Kidney epithelial cell (primary cell): Measurements from ENCODE around the gene HOXD10. TPM values are rescaled to one million over a fixed set of nuclear protein-coding genes. Genes with fewer than 3 reads are reported as not detected.

ENCODE experiments used
- DNase-seq: peaks from one replicate; pipeline ENCODE4 v3.0.0-alpha.2; 2010; ENCODE audit warnings: low read depth
- H3K27me3 ChIP-seq: 2 replicates; pipeline ENCODE4 v1.6.0; 2011; ENCODE audit warnings: low read length; ENCODE audit not compliant: control insufficient read depth, insufficient read depth
- H3K36me3 ChIP-seq: 2 replicates; pipeline ENCODE4 v1.5.1; 2011; ENCODE audit warnings: low read length; ENCODE audit not compliant: control insufficient read depth, insufficient read depth
- H3K4me3 ChIP-seq: 2 replicates; pipeline ENCODE4 v1.5.1; 2011; ENCODE audit warnings: low read depth, mild to moderate bottlenecking, control low read depth, low read length
- total RNA-seq: library from RNA; depleted of rRNA; stranded (reverse); fragments of >200 nt; gene quantifications from 2 replicates; pipeline ENCODE4 v1.2.3, GENCODE V29; 2015
- TF ChIP-seq, protein P1 (sequence below): IDR thresholded peaks from 2 replicates; pipeline ENCODE4 v1.5.1; 2011; ENCODE audit warnings: mild to moderate bottlenecking, moderate library complexity, low read length, control low read depth, inconsistent platforms; ENCODE audit not compliant: insufficient read depth, poor library complexity, severe bottlenecking

Gene HOXD10
- total RNA-seq, 1 donor from 2014 or later: 5.6 TPM

GRCh38 chr2:176139661-176140512 lies 23.3 kb downstream of the HOXD10 start:
- TF ChIP-seq, protein P1, sequence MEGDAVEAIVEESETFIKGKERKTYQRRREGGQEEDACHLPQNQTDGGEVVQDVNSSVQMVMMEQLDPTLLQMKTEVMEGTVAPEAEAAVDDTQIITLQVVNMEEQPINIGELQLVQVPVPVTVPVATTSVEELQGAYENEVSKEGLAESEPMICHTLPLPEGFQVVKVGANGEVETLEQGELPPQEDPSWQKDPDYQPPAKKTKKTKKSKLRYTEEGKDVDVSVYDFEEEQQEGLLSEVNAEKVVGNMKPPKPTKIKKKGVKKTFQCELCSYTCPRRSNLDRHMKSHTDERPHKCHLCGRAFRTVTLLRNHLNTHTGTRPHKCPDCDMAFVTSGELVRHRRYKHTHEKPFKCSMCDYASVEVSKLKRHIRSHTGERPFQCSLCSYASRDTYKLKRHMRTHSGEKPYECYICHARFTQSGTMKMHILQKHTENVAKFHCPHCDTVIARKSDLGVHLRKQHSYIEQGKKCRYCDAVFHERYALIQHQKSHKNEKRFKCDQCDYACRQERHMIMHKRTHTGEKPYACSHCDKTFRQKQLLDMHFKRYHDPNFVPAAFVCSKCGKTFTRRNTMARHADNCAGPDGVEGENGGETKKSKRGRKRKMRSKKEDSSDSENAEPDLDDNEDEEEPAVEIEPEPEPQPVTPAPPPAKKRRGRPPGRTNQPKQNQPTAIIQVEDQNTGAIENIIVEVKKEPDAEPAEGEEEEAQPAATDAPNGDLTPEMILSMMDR: no peak
- H3K27me3 ChIP-seq: no peaks in the 10 kb centered on the region
- H3K4me3 ChIP-seq: peak overlapping the region; percentile 92
- no peak for DNase-seq
- no peaks in the 10 kb centered on the region for H3K36me3 ChIP-seq

DNA sequence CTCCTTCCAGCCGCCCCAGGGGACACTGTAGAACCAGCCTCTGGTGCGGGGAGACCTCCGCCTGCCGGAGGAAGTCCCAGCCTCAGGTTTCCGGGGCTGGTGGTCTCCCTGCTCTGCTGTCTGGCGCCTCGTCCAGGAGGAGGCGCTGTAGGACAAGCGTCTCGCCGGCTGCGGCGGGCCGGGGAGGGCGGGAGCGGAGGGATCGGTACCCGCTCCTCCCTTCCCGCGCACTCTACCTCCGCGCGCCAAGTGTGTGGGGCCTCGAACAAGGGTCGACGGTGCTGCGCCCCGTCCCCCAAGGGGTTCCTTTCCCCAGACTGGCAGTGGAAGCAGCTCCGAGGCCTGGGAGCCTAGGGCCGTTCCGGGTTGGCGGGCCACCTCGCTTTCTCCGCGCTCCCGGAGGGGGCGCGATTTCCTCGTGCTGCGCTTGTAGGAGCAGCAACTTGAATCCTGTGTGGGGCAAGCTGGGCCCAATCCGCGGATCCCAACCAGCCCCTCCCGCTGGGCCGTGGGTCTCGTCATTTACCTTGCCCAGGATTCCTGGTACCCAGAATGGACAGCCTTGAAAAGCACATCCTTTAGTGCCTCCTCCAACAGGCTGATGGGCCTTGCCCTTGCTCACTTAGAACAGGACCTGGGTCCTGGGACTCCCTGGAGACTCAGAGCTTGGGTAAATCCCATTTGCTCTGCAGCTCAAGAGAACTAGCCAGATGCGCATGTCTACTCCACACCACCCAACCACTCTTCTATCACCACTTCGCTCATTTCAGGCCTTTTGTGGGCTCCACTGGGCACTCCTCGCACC lies 24.1 kb downstream of the HOXD10 start:
- Histone ChIP-seq H3K27me3 (no peaks in the 10 kb centered on the region), H3K36me3 (no peaks in the 10 kb centered on the region), H3K4me3 (peak overlapping the region; percentile 92)
- DNase-seq: no peak
- TF ChIP-seq, protein P1: peak; percentile 89

DNA sequence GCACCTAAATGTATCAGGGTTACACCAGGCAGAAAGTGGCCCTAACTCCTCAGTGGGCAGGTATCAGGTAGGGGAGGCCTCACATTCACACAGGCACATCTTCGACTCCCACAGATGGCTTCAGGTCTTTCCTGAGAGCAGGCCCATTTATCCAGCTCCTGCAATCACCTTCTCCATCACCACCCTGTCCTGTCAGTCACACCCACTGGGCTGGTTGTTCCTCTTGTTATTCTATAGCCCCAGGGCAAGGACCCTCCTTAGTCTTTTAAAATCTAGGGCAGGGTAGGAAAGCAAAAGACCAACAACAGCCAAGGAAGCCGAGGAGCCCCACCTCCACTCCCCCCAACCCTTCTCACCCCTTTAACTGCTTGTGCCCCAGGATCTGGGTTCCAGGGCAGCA lies 25.7 kb downstream of the HOXD10 start:
- no peaks in the 10 kb centered on the region for H3K27me3 ChIP-seq

DNA sequence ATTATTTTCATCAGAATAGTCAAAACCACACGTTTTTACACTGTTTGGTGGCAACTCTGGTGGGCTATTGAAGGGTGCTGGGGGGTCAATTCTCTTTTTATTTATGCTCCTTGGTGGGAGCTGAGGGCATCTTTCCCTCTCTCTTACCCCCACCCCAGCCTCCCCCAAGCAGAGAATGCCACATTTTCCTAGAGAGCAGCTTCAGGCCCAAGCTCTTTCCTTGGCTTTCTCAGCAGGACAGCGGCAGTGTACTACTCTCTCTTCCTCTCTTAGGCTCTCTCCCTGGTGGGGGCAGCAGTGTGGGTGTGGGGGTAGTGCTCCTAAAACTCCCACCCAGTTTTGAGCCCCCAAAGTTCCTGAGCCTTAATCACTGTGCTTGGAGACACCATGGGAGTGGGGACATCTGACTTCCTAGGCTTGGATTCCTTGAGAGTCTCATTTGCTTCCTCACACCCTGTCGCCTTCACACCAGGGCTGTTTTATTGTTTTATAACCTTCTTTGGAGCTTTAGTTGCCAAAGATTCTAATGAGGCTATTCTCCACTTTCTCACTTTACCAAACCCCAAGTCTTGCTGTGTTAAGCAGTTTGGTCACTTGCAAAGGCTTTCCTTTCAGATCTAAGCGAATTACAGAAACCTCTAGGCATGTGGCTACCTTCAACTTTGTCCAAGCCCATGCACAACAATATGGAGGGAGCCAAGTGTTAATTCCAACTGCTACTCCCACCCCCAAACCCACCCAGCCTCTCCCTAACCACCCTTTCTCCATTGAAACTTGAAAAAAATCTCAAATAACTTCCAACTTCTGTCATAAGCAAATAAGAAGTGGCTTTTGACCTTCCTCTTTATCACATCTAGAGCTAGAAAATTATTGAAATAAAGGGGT lies 28.7 kb downstream of the HOXD10 start:
- TF ChIP-seq, protein P1: no peak
- H3K36me3 ChIP-seq: peaks cover 1% of the 10 kb centered on the region
- DNase-seq: no peak
- H3K27me3 ChIP-seq: no peaks in the 10 kb centered on the region
- H3K4me3 ChIP-seq: no peak overlapping the region

More for the DNA sequence above, 25.7 kb downstream of the HOXD10 start:
- Histone ChIP-seq H3K4me3 (no peak overlapping the region), H3K36me3 (no peaks in the 10 kb centered on the region)
- DNase-seq: no peak
- TF ChIP-seq, protein P1: no peak

DNA sequence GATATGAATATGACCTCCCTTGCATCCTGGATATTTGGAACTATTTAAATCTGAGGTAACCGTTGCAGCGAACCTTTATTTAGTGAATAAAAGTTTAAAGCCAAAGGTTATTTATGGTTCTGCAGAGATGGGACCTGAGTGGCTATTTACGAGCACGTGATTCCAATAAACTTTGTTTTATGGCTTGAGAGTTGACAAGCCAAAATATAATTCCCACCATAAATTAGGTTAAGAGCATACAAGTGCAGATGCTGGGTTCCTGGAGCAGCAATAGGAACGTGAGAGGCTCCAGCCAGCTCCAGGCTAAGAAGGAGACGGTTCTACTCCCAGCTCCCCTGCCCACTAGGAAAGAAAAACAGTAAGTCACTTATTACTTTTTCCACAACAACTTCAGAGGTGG lies 29.5 kb downstream of the HOXD10 start:
- H3K4me3 ChIP-seq: peak overlapping the region; percentile 9
- DNase-seq: no peak
- H3K27me3 ChIP-seq: no peaks in the 10 kb centered on the region
- TF ChIP-seq, protein P1: no peak
- peaks cover 1% of the 10 kb centered on the region for H3K36me3 ChIP-seq
